NCI-H2029 (cell line): ENCODE data around the gene CIB1.
"Not testable (repeated sequence)": the region's sequence is repeated elsewhere in the genome, so short reads cannot be mapped to it uniquely, and the experiment has no call there.

Experiments
- DNase-seq: peaks from one replicate; lab custom pipeline; 2025; lab: John Stamatoyannopoulos, UW

CIB1 gene

GRCh38 chr15:90233387-90234095 lies at the start of gene CIB1:
CIB1 (minus strand) TSS chr15:90233941; CDS start chr15:90233885, 56 bp downstream.
- DNase-seq, result peak; percentile 66

- DNase-seq, result not testable (repeated sequence)
These were observed 47.9 kb upstream of the CIB1 start for GRCh38 chr15:90281637-90282036.

GRCh38 chr15:90280743-90281142 lies 47.0 kb upstream of the CIB1 start:
- not testable (repeated sequence) for DNase-seq

- not testable (repeated sequence) for DNase-seq
These were observed 44.7 kb upstream of the CIB1 start for GRCh38 chr15:90278467-90278866.

GRCh38 chr15:90271459-90272166 lies 37.9 kb upstream of the CIB1 start:
- DNase-seq, result no peak

- no peak for DNase-seq
These were observed 36.9 kb upstream of the CIB1 start for GRCh38 chr15:90270502-90271150.

GRCh38 chr15:90268415-90268814 lies 34.7 kb upstream of the CIB1 start:
- DNase-seq, result peak; percentile 27

- DNase-seq, result no peak
These were observed 32.7 kb upstream of the CIB1 start for GRCh38 chr15:90266485-90266884.

- DNase-seq, result peak; percentile 32
These were observed 32.3 kb upstream of the CIB1 start for GRCh38 chr15:90266061-90266431.

- DNase-seq, result peak; percentile 65
These were observed 31.7 kb upstream of the CIB1 start, which contains the start of gene NGRN for GRCh38 chr15:90265271-90266060. NGRN (plus strand) TSS chr15:90265672; CDS start chr15:90265713, 41 bp downstream.

- DNase-seq, result no peak
These were observed 30.9 kb upstream of the CIB1 start for GRCh38 chr15:90264671-90265070.

GRCh38 chr15:90262426-90262825 lies 28.7 kb upstream of the CIB1 start:
- no peak for DNase-seq

- DNase-seq, result no peak
These were observed 28.1 kb upstream of the CIB1 start for GRCh38 chr15:90261811-90262210.

GRCh38 chr15:90260731-90261130 lies 27.0 kb upstream of the CIB1 start:
- not testable (repeated sequence) for DNase-seq

- DNase-seq, result no peak
These were observed 25.8 kb upstream of the CIB1 start for GRCh38 chr15:90259524-90259923.

- DNase-seq, result no peak
These were observed 24.0 kb upstream of the CIB1 start for GRCh38 chr15:90257776-90258175.

- peak; percentile 50 for DNase-seq
These were observed 15.6 kb upstream of the CIB1 start, which contains the start of gene TTLL13 for GRCh38 chr15:90249203-90249863. TTLL13 (plus strand) TSS chr15:90249556; CDS start chr15:90250631, 1,075 bp downstream.

GRCh38 chr15:90248789-90249202 lies 15.1 kb upstream of the CIB1 start:
- no peak for DNase-seq

- no peak for DNase-seq
These were observed 10.3 kb upstream of the CIB1 start for GRCh38 chr15:90243943-90244639.

- no peak for DNase-seq
These were observed 7.8 kb upstream of the CIB1 start for GRCh38 chr15:90241343-90242192.
